Tibial artery (tissue), 4 donors: Measurements from ENCODE around the gene UBXN2A.

ENCODE experiments used
- DNase-seq, 2 donors: peaks; one replicate each; pipeline ENCODE4 v3.0.0-alpha.2; 2019
- H3K27ac ChIP-seq, 2 donors: fragments of 200-600 bp; sonication (generic) in 1 of 2; 1 replicate in 1 of 2; 2 replicates in 1 of 2; pipeline ENCODE4 v1.5.1; 2018 to 2019; ENCODE audit warnings: mild to moderate bottlenecking in 1 of 2
- H3K27me3 ChIP-seq, 2 donors: fragments of 200-600 bp; sonication (generic) in 1 of 2; one replicate each; pipeline versions ENCODE4 v1.5.1 to v1.6.0; 2016 to 2019
- H3K36me3 ChIP-seq, 3 donors: fragments of 200-600 bp; sonication (generic) in 2 of 3; one replicate each; pipeline ENCODE4 v1.5.1; 2016 to 2019; ENCODE audit warnings: mild to moderate bottlenecking in 2 of 3
- H3K4me1 ChIP-seq, 4 donors: fragments of 200-600 bp; sonication (generic) in 2 of 4; 1 replicate in 3 of 4; 2 replicates in 1 of 4; pipeline ENCODE4 v1.5.1; 2016 to 2019
- H3K4me3 ChIP-seq, 2 donors: fragments of 200-600 bp; sonication (generic) in 1 of 2; 1 replicate in 1 of 2; 2 replicates in 1 of 2; pipeline ENCODE4 v1.5.1; 2018 to 2019; ENCODE audit warnings: mild to moderate bottlenecking in 2 of 2
- H3K9me3 ChIP-seq, 3 donors: fragments of 200-600 bp; sonication (generic) in 1 of 3; one replicate each; pipeline ENCODE4 v1.5.1; 2016 to 2019
- CTCF ChIP-seq, 2 experiments: fragments of 200-600 bp in 1 of 2; fragments of 450-650 bp in 1 of 2; IDR thresholded peaks; one replicate each; pipeline ENCODE4 v1.5.1; 2017 to 2019; ENCODE audit warnings: antibody characterized with exemption in 2 of 2, mild to moderate bottlenecking in 1 of 2, moderate library complexity in 1 of 2
- intact Hi-C: fragments of 100-400 bp; cut with DNase I; formaldehyde crosslinking; loops from one replicate; pipeline ENCODE4 v1.15.0; 2023; ENCODE audit warnings: low total_unique reads

The UBXN2A gene

GRCh38 chr2:24021122-24021998 is 81.1 kb downstream of the UBXN2A start:
- Histone ChIP-seq H3K4me1 (no peaks in the 10 kb centered on the region), H3K9me3 (no peaks in the 10 kb centered on the region), H3K27ac (no peak overlapping the region), H3K27me3 (no peaks in the 10 kb centered on the region), H3K36me3 (peaks cover 11 to 51% (median 22%) of the 10 kb centered on the region in 3 donors), H3K4me3 (no peak overlapping the region)
- TF ChIP-seq CTCF (IDR thresholded peaks at IDR 0.05) = no peak
- intact Hi-C loops = no loop called here
- no peak for DNase-seq

GRCh38 chr2:24022324-24022974 is 82.2 kb downstream of the UBXN2A start:
- no peaks in the 10 kb centered on the region for H3K4me1 ChIP-seq
- H3K36me3 ChIP-seq = peaks cover 19 to 59% (median 22%) of the 10 kb centered on the region in 3 donors
- intact Hi-C loops = no loop called here
- no peaks in the 10 kb centered on the region for H3K27me3 ChIP-seq
- H3K4me3 ChIP-seq = no peak overlapping the region
- no peaks in the 10 kb centered on the region for H3K9me3 ChIP-seq
- H3K27ac ChIP-seq = no peak overlapping the region
- no peak for TF ChIP-seq CTCF (IDR thresholded peaks at IDR 0.05)
- no peak for DNase-seq

- TF ChIP-seq CTCF (IDR thresholded peaks at IDR 0.05) = no peak
- H3K4me3 ChIP-seq = no peak overlapping the region
- no peak for DNase-seq
- intact Hi-C loops = no loop called here
- H3K36me3 ChIP-seq = peaks cover 19 to 66% (median 26%) of the 10 kb centered on the region in 3 donors
- H3K9me3 ChIP-seq = no peaks in the 10 kb centered on the region
- H3K27me3 ChIP-seq = no peaks in the 10 kb centered on the region
- H3K27ac ChIP-seq = no peak overlapping the region
- H3K4me1 ChIP-seq = no peaks in the 10 kb centered on the region
Observed at GRCh38 chr2:24022975-24023575, 82.8 kb downstream of the UBXN2A start.

- H3K27ac ChIP-seq = no peak overlapping the region
- H3K36me3 ChIP-seq = peaks cover 25 to 75% (median 35%) of the 10 kb centered on the region in 3 donors
- DNase-seq = no peak
- H3K4me3 ChIP-seq = no peak overlapping the region
- TF ChIP-seq CTCF (IDR thresholded peaks at IDR 0.05) = peak in 1 of 2 experiments; percentile 6
- no peaks in the 10 kb centered on the region for H3K4me1 ChIP-seq
- H3K9me3 ChIP-seq = no peaks in the 10 kb centered on the region
- intact Hi-C loops = no loop called here
- no peaks in the 10 kb centered on the region for H3K27me3 ChIP-seq
Observed at GRCh38 chr2:24024018-24024417, 83.8 kb downstream of the UBXN2A start.

- intact Hi-C loops = no loop called here
- TF ChIP-seq CTCF (IDR thresholded peaks at IDR 0.05) = no peak
- no peaks in the 10 kb centered on the region for H3K4me1 ChIP-seq
Observed at GRCh38 chr2:24024996-24025663, 84.9 kb downstream of the UBXN2A start.

More at GRCh38 chr2:24024996-24025663, 84.9 kb downstream of the UBXN2A start:
- H3K9me3 ChIP-seq = no peaks in the 10 kb centered on the region
- H3K4me3 ChIP-seq = no peak overlapping the region
- DNase-seq = no peak
- peaks cover 35 to 86% (median 45%) of the 10 kb centered on the region in 3 donors for H3K36me3 ChIP-seq
- H3K27me3 ChIP-seq = no peaks in the 10 kb centered on the region
- no peak overlapping the region for H3K27ac ChIP-seq
